GM19193 (cell line): ENCODE data around the gene TSPO.

ENCODE experiments used
- POLR2A ChIP-seq: IDR thresholded peaks from 4 replicates; pipeline ENCODE4 v1.6.1; 2011; ENCODE audit not compliant: insufficient read depth, insufficient read length; ENCODE audit errors: extremely low read depth

Gene TSPO

DNA sequence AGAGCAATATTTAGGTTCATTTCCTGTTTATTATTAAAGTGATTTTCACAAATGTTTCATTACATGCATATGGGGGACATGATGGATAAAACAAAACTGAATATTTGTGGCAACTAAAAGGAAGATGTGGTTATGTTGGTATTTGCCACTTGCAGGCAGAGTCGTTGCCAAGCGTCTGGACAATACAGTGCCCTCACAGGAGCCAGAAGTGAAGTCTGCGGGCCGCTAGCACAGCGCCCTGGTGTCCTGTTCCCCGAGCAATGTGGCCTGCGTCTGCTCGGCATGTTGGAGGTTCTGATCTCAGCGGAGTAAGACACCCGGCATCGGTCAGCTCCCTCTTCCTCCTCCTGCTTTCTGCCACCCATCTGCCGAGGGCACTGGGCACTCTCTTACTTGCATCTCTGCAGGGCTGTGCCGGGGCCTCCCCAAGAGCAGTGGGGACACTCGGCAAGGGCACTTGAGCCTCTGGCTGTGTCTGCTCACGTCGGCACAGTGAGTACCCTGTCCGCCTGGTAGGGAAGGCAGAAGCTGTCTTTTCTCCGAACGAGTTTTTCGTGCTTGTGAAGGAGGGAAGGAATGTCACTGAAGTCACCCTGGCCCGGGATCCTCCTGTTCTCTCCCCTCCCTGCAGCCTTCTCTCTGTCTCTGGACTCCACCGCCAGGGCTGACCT, 46.0 kb downstream of the TSPO start:
- no peak for TF ChIP-seq POLR2A

DNA sequence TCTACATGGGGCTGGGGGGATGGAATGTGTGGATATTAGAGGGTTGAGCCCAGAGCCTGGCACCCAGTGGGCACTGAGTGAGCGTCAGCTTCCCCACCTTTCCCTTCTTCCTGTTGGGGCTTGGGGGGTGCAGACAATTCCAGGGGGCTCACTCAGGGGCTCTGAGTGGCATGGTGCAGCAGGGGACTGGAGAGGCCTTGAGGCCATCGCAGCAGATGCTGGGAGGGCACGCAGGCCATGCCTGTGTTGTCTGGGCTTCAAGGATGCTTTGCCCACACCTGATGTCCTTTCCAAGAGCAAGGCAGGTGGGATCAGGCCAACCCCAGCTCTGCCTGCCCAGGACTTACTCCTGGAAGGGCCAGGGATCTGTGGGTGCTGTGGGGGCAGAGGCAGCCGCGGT, 46.8 kb downstream of the TSPO start:
- no peak for TF ChIP-seq POLR2A

DNA sequence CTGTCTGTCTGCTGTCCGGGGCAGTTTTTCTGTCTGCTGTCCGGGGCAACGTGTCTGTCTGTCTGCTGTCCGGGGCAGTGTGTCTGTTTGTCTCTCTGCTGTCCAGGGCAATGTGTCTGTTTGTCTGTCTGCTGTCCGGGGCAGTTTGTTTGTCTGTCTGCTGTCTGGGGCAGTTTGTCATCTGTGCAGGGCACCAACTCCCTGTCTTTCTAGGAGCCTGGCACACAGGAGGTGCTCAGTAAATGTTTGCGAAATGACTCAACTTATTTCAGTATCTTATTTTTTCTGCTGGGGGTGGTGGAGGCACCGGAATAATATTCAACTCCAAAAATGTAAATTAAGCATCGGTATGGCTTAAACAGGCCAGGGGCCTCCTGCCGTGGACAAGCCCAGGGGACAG, 47.6 kb downstream of the TSPO start:
- no peak for TF ChIP-seq POLR2A

DNA sequence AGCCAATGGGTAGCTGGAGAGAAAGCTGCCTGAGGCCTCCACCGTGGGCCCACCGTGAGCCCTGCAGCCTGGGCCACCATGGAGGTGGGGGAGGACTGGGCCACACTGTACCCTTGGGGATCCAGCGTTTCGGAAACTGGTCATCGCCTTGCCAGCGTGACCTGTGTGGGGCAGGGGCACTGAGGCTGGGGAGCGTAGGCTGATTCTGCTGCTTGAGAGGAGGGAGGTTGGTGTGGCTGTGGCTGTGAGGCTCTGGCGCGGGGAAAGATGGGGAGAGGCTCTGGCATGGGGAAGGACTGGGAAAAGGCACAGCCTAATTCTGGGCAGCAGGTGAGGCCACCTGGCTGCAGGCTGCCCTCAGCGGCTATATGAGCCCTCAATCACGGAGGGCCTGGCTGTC, 48.2 kb downstream of the TSPO start:
- no peak for TF ChIP-seq POLR2A

DNA sequence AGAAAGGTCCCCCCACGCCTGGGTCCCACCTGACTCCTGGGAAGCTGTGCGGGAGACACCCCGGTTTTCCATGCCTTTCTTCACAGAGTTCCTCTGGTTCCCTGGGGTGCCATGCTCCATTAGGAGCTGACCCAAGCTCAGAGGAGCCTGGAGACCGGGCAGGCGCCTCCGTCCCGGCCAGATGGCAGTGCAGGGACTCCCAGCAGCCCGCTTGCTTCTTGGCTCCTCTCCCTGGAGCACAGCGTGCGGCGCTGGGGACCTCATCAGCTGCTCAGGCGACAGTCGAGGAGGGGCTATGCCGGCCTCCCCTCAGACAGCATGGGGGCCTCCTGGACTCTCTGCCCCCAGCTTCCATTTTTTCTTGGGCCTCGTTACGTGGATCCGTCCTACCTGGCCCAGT, 48.7 kb downstream of the TSPO start:
- TF ChIP-seq POLR2A = no peak

DNA sequence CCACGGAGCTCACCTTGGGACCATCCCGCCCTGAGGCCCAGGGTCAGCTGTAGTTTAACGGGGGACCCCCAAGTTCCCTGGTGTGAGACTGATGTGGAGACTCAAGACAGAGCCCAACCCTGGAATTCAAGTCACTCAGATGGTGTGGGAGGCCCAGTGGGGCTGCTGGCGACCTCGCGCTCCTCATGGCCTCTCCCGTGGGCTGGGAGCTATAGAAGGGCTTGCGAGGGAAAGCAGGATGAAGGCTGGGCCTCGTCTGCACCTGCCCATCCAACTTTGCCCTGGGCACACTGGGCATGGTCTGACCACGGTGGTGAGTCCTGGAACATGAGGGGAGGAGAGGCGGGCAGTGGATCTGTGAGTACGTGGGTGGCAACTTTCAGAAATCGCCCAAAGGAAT, 49.2 kb downstream of the TSPO start:
- no peak for TF ChIP-seq POLR2A

DNA sequence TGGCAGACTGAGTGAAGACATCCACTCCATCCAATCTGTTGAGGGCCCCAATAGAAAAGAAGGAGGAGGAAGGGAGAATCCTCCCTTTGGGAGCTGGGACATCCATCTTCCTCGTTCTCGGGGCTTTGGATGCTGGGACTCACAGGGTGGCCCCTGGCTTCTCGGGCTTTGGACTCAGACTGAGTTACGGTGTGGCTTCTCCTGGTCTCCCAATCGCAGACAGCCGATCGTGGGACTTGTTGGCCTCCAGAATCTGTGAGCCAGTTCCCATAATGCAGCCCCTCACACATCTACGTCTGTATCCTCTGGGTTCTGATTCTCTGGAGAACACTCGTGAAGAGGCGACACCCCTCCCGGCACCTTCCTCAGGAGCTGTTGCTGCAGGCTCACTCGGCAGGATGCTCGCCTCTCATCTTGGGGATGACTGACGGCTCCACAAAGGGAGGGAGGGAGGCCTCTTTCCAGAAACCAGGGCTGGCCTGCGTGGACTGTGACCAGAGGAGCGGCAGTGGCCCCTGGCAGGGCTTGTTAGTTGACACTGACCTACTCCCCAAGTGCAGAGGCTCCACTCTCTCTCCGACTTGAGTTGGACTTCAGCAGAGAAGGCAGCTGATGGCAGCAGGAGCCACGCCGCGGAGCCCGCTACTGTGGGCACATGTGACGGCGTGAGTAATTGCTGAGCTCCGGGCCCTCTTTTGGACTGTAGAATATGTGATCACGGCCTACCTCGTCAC, 50.3 kb downstream of the TSPO start:
- TF ChIP-seq POLR2A = no peak

DNA sequence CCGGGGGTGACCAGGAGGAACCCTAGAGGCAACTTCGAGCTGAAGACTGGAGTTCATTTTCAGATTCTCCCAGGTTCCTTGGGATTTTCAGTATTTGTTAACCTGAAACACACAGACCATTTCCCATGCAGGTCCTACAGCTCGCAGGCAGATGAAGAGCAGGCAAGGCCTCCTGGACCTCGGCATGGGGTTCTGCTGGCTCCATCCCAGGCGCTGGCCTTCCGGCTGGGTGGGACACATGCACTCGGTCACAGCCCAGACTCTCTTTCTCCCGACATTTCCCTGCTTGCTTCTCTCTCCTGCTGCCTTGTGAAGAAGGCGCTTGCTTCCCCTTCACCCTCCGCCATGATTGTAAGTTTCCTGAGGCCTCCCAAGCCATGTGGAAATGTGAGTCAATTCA, 51.0 kb downstream of the TSPO start:
- no peak for TF ChIP-seq POLR2A

DNA sequence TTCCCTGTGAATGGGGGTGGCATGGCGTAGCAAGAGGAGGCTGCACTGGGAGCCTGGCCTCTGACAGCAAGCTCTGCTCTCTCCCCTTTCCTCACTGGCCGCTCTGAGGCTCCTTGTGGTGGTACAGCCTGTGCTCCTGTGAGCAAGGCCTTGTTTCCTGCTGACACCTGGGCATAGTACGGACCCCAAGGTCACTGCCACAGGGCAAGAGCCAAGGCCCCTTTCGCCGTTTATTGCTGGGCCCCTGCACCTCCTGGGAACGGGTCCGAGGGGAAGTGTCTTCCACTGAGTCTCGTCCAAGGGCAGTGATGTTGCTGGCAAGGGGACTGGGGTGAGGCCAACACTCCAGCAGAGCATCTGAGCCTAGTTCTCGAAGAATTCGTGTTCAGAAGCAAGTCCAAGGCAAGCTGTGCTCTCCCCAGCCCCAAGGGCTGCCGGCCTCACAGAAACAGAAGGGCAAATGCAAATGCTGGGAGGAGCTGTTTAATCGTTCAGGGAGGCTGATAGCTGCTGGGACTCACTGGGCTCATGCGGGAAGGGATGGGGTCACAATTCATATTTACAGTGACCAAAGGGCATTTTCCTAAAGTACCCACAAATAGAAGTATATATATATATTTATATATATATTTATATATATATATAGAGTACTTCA, 51.5 kb downstream of the TSPO start:
- TF ChIP-seq POLR2A = no peak

DNA sequence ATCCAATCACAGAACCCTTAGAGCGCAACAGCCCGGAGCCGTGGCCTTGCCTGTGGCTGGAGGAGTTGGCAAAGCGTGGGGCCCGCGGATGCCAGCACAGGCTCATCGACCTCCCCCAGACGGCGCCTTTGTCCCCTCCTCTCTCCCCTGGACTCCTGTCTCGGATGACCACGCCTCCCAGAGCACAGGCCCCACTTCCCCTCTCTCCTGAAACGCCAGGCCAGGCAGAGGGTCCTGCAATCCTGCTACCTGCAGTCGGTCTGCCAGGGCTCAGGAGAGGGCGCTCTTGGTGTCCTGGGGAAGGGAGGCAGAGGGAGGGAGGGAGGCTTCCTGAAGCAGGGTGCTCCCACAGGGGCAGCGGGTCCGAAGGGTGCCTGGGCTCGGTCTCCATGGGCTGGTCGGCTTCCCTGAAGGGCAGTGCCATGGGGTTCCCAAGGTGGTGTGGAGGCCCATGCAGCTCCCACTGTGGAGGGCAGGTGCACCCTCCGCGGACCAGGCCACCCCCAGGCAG, 52.2 kb downstream of the TSPO start:
- TF ChIP-seq POLR2A = no peak

DNA sequence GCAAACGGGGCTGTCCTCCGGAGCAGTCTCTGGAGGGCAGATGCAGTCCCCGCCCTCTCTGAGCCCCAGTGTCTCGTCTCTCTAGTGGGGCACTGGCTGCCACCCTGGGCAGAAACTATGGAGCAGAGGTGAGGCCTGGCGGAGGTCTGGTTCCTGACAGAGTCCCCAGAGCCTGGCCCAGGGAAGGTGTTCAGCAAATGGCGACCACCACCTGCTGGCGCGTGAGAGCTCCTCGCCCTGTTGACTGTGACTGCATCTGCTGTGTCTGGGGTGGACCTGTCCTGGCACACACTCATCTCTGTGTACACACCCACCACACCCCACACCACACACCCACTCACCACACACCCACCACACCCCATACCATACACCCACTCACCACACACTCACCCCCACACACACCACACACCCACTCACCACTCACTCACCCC, 53.9 kb downstream of the TSPO start:
- TF ChIP-seq POLR2A = no peak

DNA sequence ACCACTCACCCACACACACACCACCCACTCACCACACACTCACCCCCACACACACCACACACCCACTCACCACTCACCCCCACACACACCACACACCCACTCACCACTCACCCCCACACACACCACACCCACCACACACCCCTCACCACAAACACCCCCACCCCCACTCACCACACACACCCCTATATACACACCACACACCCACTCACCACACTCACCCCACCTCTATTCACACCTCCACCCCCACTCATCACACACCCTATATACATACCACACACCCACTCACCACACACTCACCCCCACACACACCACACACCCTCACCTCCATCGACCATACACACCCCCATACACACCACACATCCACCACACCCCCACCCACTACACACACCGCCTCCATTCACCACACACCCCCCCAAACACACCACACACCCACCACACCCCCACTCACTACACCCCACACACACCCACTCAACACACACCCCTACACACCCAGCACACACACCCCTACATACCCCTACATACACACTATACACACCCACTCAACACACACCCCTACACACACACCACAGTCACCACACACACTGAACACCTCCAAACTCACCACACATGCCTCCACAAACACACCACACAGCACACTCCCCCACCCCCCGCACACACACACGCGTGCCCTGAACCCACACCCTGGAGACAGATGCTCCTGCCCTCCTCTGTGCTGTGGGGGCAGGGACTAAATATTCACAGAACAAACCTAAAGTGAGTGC, 54.6 kb downstream of the TSPO start:
- TF ChIP-seq POLR2A = no peak

DNA sequence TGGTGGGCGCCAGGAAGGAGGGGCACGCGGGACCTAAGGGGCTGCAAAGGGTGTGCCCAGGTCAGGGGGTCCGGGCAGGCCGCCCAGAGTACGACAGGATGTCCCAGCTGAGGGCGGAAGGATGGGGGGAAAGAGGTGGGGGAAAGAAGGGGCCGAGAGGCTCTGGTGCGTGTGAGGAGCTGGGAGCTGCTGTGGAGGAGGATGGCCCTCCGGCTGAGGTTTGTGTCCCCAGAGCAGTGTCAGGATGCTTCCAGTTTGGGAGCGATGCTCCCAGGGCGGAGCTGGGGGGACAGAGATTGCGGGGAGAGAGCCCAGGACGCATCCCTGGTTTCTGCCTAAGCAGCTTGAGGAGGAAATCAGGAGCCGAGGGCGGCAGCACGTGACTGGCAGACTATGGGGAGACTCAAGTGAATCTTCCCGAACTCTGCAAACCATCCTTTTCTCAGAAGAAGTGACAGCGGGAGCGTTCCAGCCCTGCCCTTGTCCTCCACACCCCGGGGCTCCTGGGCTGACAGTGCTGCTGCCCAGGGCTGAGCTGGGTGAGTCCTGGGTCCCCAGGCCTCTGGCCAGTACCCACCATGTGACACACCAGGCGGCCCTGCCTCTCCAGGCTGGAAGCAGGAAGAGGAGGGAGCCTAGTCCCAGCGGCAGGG, 55.3 kb downstream of the TSPO start:
- TF ChIP-seq POLR2A = no peak

DNA sequence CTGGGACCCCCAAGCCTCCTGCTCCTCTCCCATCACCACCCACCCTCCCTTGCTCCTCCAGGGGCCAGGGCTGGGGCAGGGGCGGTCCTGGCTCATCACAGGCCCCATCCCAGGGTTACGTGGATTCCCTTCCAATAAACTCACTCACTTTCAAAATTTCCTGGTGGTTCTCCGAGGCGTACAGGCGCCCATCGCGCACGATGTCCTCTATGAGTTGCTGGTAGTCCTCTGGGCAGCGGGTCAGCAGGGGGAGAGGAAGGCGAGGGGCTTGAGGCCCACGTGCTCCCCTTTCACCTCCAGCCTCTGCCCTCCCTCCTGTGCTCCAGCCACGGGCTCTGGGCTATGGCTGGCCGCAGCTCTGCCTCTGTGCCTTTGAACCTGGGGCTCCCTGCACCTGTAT, 56.0 kb downstream of the TSPO start:
- TF ChIP-seq POLR2A = no peak
